ENCODE measurements around the gene UCK1.

GRCh38 chr9:131494296-131494870 lies 36.7 kb downstream of the UCK1 start:
- TF ChIP-seq CTCF (optimal IDR thresholded peaks at IDR 0.05 in 1 of 3, IDR thresholded peaks at IDR 0.05 in 1 of 3, conservative IDR thresholded peaks at IDR 0.05 in 1 of 3; ENCODE audit: extremely low read depth in 1 of 3, insufficient read depth in 2 of 3, low read length in 3 of 3) (no peak), EZH2 (IDR thresholded peaks at IDR 0.05; ENCODE audit: low read length) (no peak)

Data from keratinocyte (primary cell).